HEK293T (cell line): ENCODE measurements around the gene NFKBIE.

Source experiments
- ARNT ChIP-seq: fragments of 450-650 bp; IDR thresholded peaks from 2 replicates; pipeline ENCODE4 v1.6.1; 2017; ENCODE audit warnings: mild to moderate bottlenecking
- BHLHE40 ChIP-seq: fragments of 450-650 bp; IDR thresholded peaks from 2 replicates; pipeline ENCODE4 v1.6.1; 2016; ENCODE audit warnings: mild to moderate bottlenecking, moderate library complexity, borderline replicate concordance
- ELF4 ChIP-seq: fragments of 450-650 bp; IDR thresholded peaks from 2 replicates; pipeline ENCODE4 v1.6.1; 2017; ENCODE audit warnings: antibody characterized with exemption
- FOXA1 ChIP-seq: fragments of 450-650 bp; IDR thresholded peaks from 2 replicates; pipeline ENCODE4 v1.6.1; 2016; ENCODE audit warnings: mild to moderate bottlenecking
- FOXK2 ChIP-seq: fragments of 450-650 bp; IDR thresholded peaks from 2 replicates; pipeline ENCODE4 v1.6.1; 2016; ENCODE audit warnings: mild to moderate bottlenecking
- FOXM1 ChIP-seq: fragments of 450-650 bp; IDR thresholded peaks from 2 replicates; pipeline ENCODE4 v1.6.1; 2017; ENCODE audit warnings: mild to moderate bottlenecking, borderline replicate concordance
- HDGF ChIP-seq: fragments of 450-650 bp; IDR thresholded peaks from 2 replicates; pipeline ENCODE4 v1.6.1; 2017; ENCODE audit warnings: antibody characterized with exemption, borderline replicate concordance
- NFRKB ChIP-seq: fragments of 450-650 bp; IDR thresholded peaks from 2 replicates; pipeline ENCODE4 v1.6.1; 2016; ENCODE audit warnings: mild to moderate bottlenecking, moderate library complexity
- SP1 ChIP-seq: fragments of 450-650 bp; IDR thresholded peaks from 2 replicates; pipeline ENCODE4 v1.6.1; 2017
- SUZ12 ChIP-seq: fragments of 450-650 bp; IDR thresholded peaks from 2 replicates; pipeline ENCODE4 v1.6.1; 2016; ENCODE audit warnings: mild to moderate bottlenecking
- TARDBP ChIP-seq: fragments of 450-650 bp; IDR thresholded peaks from 2 replicates; pipeline ENCODE4 v1.6.1; 2016
- ZNF384 ChIP-seq: fragments of 450-650 bp; IDR thresholded peaks from 2 replicates; pipeline ENCODE4 v1.6.1; 2016

DNA sequence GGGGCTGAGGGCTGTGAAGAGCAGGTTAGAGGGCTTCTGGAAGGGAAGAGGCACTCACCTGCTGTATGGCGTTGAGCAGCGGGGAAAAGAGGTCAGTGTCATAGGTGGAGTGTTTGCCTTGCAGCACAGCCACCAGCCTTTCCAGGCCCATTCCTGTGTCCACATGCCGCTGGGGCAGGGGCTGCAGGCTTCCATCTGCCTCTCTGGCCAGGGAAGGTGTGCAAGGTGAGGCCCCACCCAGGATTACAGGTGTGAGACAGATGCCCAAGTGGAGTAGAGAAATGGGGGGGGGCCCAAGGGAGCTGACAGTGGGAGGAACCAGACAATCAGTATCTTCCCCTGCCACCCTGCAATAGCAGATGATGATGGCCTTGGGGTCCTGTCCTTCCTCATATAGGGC is 44.9 kb upstream of the NFKBIE start:
- TF ChIP-seq ELF4 (no peak), BHLHE40 (no peak), SUZ12 (no peak), NFRKB (no peak), SP1 (no peak), TARDBP (no peak), FOXK2 (no peak), FOXA1 (no peak), ZNF384 (no peak), FOXM1 (no peak), ARNT (no peak), HDGF (no peak)
